Endothelial cell (in vitro differentiated cells): ENCODE measurements around the gene DBN1. TPM values are rescaled to one million over a fixed set of nuclear protein-coding genes. Genes with fewer than 3 reads are reported as not detected.

Experiments used
- DNase-seq: peaks from one replicate; pipeline ENCODE4 v3.0.0; 2021; ENCODE audit warnings: low spot score
- H3K27ac Mint-ChIP-seq: one replicate; pipeline ENCODE4 v1.8.0; 2021; ENCODE audit warnings: mixed read lengths, inconsistent platforms; ENCODE audit not compliant: unreplicated experiment
- H3K27me3 Mint-ChIP-seq: one replicate; pipeline ENCODE4 v1.8.0; 2021; ENCODE audit warnings: mild to moderate bottlenecking, moderate library complexity, mixed read lengths, inconsistent platforms; ENCODE audit not compliant: unreplicated experiment
- H3K36me3 Mint-ChIP-seq: one replicate; pipeline ENCODE4 v1.8.0; 2021; ENCODE audit warnings: mild to moderate bottlenecking, low read depth, mixed read lengths, inconsistent platforms; ENCODE audit not compliant: unreplicated experiment
- H3K4me1 Mint-ChIP-seq: one replicate; pipeline ENCODE4 v1.8.0; 2021; ENCODE audit warnings: mild to moderate bottlenecking, mixed read lengths, inconsistent platforms; ENCODE audit not compliant: unreplicated experiment
- H3K4me3 Mint-ChIP-seq: one replicate; pipeline ENCODE4 v1.8.0; 2021; ENCODE audit warnings: mild to moderate bottlenecking, mixed read lengths, inconsistent platforms; ENCODE audit not compliant: unreplicated experiment
- H3K9me3 Mint-ChIP-seq: one replicate; pipeline ENCODE4 v1.8.0; 2021; ENCODE audit warnings: mixed read lengths, inconsistent platforms; ENCODE audit not compliant: unreplicated experiment
- total RNA-seq: library from RNA; stranded (reverse); fragmentation: NEBNext Ultra II Directional; extraction: Animal tissue kit (Norgen Biotek cat#: 25700); gene quantifications from one replicate; pipeline ENCODE4 v1.2.1, GENCODE V29; 2021; ENCODE audit not compliant: unreplicated experiment
- TF ChIP-seq, protein P1 (sequence below): fragments of 200-600 bp; sonication (generic); IDR thresholded peaks from one replicate; pipeline ENCODE4 v1.5.0; 2021; ENCODE audit warnings: antibody characterized with exemption; ENCODE audit not compliant: unreplicated experiment

The DBN1 gene
- total RNA-seq, 1 donor from 2014 or later, result 315 TPM

DNA sequence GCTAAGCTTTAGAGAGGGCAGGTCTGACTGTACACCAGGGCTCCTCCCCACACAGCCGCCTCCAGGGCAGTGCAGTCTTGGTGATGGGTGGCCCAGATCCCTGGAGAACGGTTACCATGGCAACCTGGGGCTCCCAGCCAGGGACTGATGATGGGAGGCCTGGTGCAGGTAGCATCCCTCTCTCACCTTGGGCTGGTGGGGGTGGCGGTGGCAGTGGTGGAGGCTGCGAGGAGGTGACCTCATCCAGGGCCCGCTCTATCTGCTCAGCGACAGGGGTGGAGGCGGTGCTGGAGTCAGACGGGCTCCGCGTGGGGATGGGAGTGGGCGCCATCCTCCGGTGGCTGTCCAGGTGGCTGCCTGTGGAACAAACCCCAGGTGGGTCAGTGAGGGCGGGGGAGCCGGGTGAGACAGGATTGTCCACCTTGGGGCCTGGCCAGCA lies 14.5 kb downstream of the DBN1 start:
- H3K9me3 Mint-ChIP-seq, result no peaks in the 10 kb centered on the region
- peaks cover 22% of the 10 kb centered on the region for H3K27me3 Mint-ChIP-seq
- DNase-seq, result no peak
- peaks cover 20% of the 10 kb centered on the region for H3K36me3 Mint-ChIP-seq
- TF ChIP-seq, protein P1, sequence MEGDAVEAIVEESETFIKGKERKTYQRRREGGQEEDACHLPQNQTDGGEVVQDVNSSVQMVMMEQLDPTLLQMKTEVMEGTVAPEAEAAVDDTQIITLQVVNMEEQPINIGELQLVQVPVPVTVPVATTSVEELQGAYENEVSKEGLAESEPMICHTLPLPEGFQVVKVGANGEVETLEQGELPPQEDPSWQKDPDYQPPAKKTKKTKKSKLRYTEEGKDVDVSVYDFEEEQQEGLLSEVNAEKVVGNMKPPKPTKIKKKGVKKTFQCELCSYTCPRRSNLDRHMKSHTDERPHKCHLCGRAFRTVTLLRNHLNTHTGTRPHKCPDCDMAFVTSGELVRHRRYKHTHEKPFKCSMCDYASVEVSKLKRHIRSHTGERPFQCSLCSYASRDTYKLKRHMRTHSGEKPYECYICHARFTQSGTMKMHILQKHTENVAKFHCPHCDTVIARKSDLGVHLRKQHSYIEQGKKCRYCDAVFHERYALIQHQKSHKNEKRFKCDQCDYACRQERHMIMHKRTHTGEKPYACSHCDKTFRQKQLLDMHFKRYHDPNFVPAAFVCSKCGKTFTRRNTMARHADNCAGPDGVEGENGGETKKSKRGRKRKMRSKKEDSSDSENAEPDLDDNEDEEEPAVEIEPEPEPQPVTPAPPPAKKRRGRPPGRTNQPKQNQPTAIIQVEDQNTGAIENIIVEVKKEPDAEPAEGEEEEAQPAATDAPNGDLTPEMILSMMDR, result no peak
- peak overlapping the region; percentile 64 for H3K27ac Mint-ChIP-seq
- H3K4me3 Mint-ChIP-seq, result no peak overlapping the region
- peaks cover 32% of the 10 kb centered on the region for H3K4me1 Mint-ChIP-seq

DNA sequence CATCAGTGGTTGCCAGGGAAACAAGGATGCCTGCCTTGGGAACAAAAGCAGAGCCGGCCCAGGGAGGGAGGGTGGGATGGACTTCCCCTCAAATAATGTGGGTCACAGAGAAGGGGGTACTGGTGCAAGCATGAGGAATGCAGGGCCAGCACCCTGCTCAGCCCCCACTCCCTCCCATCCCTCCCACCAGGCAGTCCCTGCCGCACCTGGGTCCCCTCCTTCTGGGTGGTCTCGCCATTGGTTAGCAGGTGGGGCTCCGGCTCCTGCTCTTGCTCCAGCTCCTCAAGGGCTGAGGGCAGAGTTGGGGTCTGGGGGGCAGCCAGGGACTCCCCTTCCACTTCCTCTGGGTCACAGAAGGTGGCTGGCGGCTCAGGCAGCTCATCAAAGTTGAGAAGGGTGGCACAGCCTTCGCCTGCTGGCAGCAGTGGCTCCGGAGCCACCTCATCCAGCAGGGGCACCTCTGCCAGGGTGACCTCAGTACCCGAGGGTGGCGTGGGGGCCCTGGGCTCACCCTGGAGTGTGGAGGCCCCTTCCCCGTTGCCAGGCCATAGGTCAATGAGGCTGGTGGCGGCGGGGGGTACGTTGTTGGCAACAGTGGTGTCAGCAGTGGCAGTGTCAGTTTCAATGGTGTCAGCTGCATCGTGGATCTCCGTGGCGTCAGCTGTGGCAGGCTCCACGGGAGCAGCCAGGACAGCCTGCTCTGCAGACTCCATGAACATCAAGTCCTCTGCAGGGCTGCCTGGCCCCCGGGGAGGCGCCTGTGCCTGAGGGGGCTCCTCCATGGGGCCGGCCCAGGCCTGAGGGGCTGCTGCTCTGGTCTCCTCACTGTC lies 15.4 kb downstream of the DBN1 start:
- Mint-ChIP-seq H3K27me3 (peaks cover 21% of the 10 kb centered on the region), H3K27ac (peak overlapping the region; percentile 86), H3K4me1 (peaks cover 26% of the 10 kb centered on the region), H3K9me3 (no peaks in the 10 kb centered on the region), H3K36me3 (peaks cover 13% of the 10 kb centered on the region), H3K4me3 (no peak overlapping the region)
- DNase-seq, result no peak
- TF ChIP-seq, protein P1, result peak; percentile 8

GRCh38 chr5:177456976-177457851 lies 16.2 kb downstream of the DBN1 start:
- peak; percentile 87 for DNase-seq
- TF ChIP-seq, protein P1, result peak; percentile 64
- Mint-ChIP-seq H3K27me3 (peaks cover 22% of the 10 kb centered on the region), H3K36me3 (peaks cover 8% of the 10 kb centered on the region), H3K4me3 (peak overlapping the region; percentile 85), H3K9me3 (no peaks in the 10 kb centered on the region), H3K4me1 (peaks cover 17% of the 10 kb centered on the region), H3K27ac (peak overlapping the region; percentile 87)

GRCh38 chr5:177456591-177456964 lies 16.9 kb downstream of the DBN1 start:
- H3K27me3 Mint-ChIP-seq, result peaks cover 19% of the 10 kb centered on the region
- peak overlapping the region; percentile 87 for H3K27ac Mint-ChIP-seq
- peak overlapping the region; percentile 80 for H3K4me3 Mint-ChIP-seq
- TF ChIP-seq, protein P1, result peak; percentile 34
- H3K4me1 Mint-ChIP-seq, result peaks cover 11% of the 10 kb centered on the region
- H3K36me3 Mint-ChIP-seq, result peaks cover 7% of the 10 kb centered on the region
- no peak for DNase-seq
- H3K9me3 Mint-ChIP-seq, result no peaks in the 10 kb centered on the region
